HS-27A (cell line): ENCODE measurements around the gene ADGRD2.

Experiments used
- DNase-seq: peaks from one replicate; pipeline ENCODE4 v3.0.0-alpha.2; 2012; ENCODE audit warnings: low read depth, missing footprints

Gene ADGRD2

GRCh38 chr9:124511426-124511840 lies 61.2 kb downstream of the ADGRD2 start:
- no peak for DNase-seq

DNA sequence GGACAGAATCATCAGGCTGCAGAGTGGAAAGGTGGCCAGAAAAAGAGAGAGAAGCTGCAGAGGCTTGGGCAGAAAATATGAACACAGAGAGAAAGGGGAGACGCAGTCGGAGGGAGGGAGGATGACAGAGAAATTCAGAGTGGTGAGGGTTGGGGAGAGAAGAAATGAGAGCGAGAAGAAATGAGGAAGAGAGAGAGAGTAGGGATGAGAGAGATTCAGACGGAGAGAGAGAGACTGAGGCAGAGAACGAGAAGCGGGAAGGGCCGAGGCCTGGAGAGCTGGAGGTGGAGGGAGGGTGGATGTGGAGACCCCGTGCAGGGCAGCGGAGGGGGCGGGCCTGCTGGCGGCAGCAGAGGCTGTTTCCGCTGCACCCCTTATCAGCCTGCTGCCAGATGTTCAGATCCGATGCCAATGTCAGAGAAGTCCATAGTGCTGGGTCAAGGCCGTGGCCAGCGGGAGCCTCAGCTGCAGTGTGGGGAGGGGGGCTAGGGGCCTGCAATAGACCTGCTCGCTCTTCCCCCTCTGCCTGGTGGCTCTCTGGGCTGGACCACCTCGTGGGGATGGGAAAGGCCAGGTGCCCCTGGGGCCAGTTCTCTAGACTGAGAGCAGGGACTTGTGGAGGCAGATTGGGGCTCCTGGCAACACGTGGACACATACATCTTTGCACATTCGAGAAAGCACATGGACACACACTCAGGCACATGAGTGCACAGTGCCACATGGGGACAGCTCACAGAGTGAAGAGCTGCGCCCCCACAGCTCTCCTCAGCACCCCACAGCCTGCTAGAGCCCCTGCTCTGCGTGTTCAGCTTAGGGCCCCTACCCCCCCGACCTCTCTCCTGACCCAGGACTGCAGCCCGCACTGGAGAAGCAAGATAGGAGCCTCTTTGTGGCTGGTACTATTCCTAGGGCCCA lies 61.9 kb downstream of the ADGRD2 start:
- DNase-seq, result no peak

DNA sequence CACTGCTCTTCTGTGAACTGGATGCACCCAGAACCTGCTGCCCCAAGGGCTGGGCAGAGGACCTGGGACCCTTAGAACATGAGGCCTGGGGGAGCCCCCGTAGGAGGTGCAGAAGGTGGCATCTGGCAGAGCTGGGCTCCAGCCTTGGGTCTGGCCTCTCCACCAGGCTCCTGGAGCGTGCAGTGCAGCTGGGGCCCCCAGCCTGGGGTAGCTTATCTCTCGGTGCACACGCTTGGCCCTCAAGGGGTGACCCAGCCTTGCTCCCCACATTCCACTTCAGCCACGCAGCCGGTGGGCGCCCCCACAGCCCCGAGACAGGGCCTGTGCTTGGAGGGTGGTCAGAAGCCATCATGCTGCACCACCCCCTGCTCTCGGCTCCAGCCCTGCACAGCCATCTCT lies 62.6 kb downstream of the ADGRD2 start:
- DNase-seq, result no peak

GRCh38 chr9:124513376-124513994 lies 63.2 kb downstream of the ADGRD2 start:
- DNase-seq, result no peak

GRCh38 chr9:124514125-124514524 lies 63.9 kb downstream of the ADGRD2 start:
- DNase-seq, result no peak

GRCh38 chr9:124514874-124515273 lies 64.6 kb downstream of the ADGRD2 start:
- DNase-seq, result no peak

DNA sequence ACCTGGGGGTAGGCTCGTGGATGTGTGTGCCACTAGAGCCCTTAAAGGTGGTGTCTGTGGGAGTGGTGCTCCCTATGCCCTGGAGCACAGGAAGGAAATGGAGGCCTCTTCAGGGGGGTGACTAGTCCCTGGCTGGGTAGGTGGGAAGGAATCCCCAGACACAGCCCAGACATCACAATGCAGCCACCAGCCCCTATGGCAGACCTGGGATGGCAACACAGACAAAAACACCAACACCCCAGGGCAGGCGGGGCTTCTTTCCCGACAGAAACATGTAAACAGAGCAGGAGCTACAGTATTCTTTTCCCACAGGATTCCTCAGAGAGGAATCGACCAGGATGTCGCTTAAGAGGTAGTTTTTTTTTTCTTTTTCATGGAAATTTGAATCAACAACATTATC lies 67.3 kb downstream of the ADGRD2 start:
- no peak for DNase-seq

DNA sequence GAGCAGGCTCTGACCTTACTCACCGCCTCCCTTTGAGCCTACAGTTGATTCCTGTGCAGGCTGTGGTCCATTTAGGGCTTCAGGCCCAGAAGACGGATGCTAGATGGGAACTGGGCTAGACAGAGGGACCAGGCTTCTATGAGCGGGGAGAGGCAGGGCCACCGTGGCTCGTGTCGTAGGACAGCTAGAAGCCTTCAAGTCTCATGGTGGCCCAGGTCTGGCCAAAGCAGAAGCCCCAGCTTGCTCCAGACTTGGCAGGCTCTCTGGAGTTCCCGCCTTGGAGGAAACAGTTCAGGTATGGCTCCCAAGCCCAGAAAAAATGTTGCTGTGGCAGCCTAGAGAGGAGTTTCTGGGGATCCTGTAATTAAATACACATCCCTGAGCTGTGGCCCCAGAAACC lies 67.9 kb downstream of the ADGRD2 start:
- no peak for DNase-seq

DNA sequence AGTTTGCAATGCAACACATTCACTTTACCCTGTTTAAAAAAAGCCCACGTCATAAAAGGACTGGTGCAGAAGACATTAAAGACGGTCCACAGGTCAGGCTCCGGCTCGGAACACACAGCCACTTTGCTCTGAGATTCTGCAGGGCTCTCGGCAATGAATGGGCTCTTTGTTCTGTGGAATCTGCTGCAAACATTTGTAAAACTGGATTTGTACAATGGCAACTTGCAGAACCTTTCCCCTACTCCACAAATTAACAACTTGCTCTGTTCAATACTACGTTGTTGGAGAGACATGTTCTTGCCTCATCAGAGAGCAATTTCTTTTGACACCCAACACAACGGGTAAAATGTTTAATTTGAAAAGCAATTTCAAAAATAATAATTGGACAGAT lies 70.0 kb downstream of the ADGRD2 start:
- DNase-seq, result no peak

DNA sequence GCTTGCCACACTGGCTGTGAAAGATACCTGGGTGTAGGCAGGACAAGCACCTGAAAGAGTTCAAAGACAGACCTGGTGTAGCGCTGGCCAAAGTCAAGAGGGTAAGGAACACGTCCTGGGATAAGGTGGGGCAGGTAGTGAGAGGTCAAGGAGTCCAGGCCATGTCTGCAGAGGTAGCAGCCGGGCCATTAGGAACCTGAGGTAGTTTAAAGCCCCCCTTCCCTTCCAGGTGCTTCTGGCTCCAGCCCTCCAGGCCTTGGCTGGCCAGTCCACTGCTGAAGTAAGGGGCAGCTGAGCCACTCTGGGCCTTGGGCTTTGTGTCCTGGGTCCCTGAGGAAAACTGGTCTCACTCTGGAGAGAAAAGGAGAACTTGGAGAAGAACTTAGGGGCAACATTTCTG lies 70.9 kb downstream of the ADGRD2 start:
- DNase-seq, result no peak

GRCh38 chr9:124522121-124523098 lies 72.2 kb downstream of the ADGRD2 start:
- DNase-seq, result no peak

GRCh38 chr9:124526174-124526573 lies 75.9 kb downstream of the ADGRD2 start:
- DNase-seq, result no peak

GRCh38 chr9:124527781-124528180 lies 77.5 kb downstream of the ADGRD2 start:
- DNase-seq, result no peak
